Hematopoietic multipotent progenitor cell (in vitro differentiated cells): ENCODE measurements around the gene ANXA7. TPM values are rescaled to one million over a fixed set of nuclear protein-coding genes. Genes with fewer than 3 reads are reported as not detected.
"Not testable (repeated sequence)": the region's sequence is repeated elsewhere in the genome, so short reads cannot be mapped to it uniquely, and the experiment has no call there.

ENCODE experiments used
- DNase-seq, 3 donors: peaks; one replicate each; pipeline ENCODE4 v3.0.0-alpha.2; 2011 to 2015; ENCODE audit warnings: low read depth in 2 of 3, low spot score in 2 of 3
- total RNA-seq: library from RNA; depleted of rRNA; stranded (reverse); fragments of >200 nt; gene quantifications from one replicate; pipeline ENCODE4 v1.2.3, GENCODE V29; 2012

Gene ANXA7
- total RNA-seq, 1 donor: 116 TPM

DNA sequence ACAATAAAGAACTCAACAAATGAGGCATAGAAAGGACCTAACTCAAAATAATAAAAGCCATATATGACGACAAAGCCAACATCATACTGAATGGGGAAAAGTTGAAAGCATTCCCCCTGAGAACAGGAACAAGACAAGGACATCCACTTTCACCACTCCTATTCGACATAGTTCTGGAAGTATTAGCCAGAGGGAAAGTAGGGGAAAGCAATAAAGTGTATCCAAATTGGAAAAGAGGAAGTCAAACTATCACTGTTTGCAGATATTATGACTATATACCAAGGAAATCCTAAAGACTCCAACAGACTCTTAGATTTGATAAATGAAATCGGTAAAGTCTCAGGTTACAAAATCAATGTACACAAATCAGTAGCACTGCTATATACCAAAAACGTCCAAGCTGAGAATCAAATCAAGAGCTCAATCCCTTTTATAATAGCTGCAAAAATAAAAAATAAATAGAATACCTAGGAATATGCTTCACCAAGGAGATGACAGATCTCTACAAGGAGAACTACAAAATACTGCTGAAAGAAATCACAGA is 4.8 kb downstream of the ANXA7 start:
- no peak for DNase-seq

- DNase-seq: no peak
These were observed 5.8 kb downstream of the ANXA7 start for GRCh38 chr10:73408061-73408460.

- no peak for DNase-seq
These were observed 6.4 kb downstream of the ANXA7 start for GRCh38 chr10:73407495-73407894.

GRCh38 chr10:73406846-73407245 is 7.0 kb downstream of the ANXA7 start:
- DNase-seq: no peak

- no peak for DNase-seq
These were observed 8.3 kb downstream of the ANXA7 start for GRCh38 chr10:73405556-73405955.

DNA sequence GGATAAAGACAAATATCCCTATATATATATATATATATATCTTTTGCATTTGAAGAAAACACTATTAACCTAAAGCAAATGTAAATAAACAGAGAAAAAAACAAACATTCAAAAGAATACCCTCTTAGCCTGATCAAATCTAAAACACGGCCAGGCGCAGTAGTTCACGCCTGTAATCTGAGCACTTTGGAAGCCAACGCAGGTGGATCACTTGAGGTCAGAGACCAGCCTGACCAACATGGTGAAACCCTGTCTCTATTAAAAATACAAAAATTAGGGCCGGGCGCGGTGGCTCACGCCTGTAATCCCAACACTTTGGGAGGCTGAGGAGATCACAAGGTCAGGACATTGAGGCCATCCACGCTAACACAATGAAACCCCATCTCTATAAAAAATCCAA is 9.2 kb downstream of the ANXA7 start:
- DNase-seq: no peak

- DNase-seq: no peak
These were observed 12.2 kb downstream of the ANXA7 start for GRCh38 chr10:73401636-73402035.

DNA sequence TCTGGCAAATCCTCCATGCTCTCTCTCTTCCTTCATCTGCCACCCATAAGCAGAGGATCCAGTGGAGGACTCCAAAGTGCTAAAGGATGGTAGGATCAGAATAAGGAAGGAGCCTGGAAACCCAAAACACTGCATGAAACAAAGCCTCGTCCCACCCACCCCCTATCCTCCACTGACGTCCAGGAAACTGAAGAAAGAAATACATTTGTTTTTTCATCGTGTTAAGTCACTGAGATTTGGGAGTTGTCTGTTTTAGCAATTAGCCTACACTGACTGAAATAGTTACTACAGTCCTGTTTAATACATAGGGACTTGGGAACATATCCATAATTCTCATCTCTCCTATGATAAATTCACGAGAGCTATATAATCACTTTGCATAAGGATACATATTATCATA is 14.8 kb downstream of the ANXA7 start:
- no peak for DNase-seq

DNA sequence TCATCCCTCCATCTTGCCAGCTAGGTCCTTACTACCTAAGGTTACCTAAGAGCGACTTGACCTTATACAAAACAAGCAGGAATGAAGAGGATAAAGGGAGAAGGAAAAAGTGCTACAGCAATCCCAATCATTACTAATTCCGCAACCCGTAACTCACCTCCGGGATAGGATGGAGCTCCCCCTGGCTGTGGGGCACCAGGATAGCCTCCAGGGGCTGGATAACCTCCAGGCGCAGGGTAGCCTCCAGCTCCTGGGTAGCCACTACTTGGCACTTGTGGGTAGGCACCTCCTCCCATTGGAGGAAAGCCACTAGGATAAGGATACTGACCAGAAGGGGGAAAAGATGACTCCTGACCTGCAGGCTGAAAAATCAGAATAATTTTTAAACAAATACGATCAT is 15.8 kb downstream of the ANXA7 start:
- DNase-seq: no peak

- DNase-seq: not testable (repeated sequence)
These were observed 19.5 kb downstream of the ANXA7 start for GRCh38 chr10:73394325-73394724.

DNA sequence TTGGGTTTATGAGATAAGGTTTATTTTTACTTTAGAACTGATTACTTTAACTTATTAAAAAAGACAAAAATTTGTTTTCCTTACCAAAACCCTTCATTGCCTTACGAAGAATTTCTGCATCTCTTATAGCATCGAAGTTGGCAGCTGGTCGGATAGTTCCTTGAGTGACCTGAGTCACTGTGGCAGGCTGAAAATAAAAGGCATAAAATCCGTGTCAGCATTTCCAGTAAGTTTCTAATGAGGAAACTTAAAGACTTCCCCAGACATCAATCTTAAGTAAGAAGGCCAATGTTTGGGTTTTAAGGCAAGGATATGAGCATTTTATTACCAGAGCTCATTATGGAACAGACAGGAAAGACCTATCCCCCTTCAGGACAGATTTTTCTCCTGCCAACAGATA is 25.6 kb downstream of the ANXA7 start:
- no peak for DNase-seq

- no peak for DNase-seq
These were observed 27.3 kb downstream of the ANXA7 start for GRCh38 chr10:73386583-73386982.

GRCh38 chr10:73379064-73379748 is 34.7 kb downstream of the ANXA7 start:
- DNase-seq: no peak

DNA sequence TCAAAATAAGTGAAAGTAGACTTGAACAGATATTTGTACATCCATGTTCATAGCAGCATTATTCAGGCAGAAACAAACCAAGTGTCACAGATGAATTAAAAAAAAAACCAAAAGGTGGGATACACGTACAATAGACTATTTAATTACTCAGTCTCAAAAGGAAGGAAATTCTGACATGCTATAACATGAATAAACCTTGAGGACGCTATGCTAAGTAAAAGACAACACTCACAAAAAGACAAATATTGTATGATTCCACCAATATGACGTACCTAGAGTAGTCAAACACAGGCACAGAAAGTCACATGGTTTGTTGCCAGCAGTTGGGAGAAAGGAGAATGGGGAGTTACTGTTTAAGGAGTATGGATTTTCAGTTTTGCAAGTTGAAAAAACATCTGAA is 37.2 kb downstream of the ANXA7 start:
- no peak for DNase-seq

DNA sequence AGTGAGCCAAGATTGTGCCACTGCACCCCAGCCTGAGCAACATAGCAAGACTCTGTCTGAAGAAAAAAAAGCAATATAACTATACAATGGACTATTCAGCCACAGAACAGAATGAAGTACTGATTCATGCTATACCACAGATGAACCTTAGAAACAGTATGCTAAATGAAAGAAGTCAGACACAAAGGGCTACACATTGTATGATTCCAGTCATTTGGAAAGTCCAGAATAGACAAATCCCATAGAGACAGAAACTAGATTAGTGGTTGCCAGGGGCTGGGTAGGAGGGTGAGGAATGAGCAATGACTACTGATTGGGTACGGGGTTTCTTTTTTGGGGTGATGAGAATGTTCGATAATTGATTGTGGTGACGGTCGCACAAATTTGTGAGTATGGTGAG is 45.6 kb downstream of the ANXA7 start:
- no peak for DNase-seq

GRCh38 chr10:73366381-73367298 is 47.2 kb downstream of the ANXA7 start:
- DNase-seq: no peak

- DNase-seq: no peak
These were observed 48.9 kb downstream of the ANXA7 start for GRCh38 chr10:73364964-73365363.

- no peak for DNase-seq
These were observed 54.4 kb downstream of the ANXA7 start for GRCh38 chr10:73359492-73359891.

GRCh38 chr10:73358331-73359279 is 55.3 kb downstream of the ANXA7 start, which contains the start of gene CFAP70:
TSS of gene CFAP70 (minus strand) at chr10:73358864. CDS start at chr10:73354796, 4,068 bp downstream.
- peak; percentile 88 to 98 (median 95) for DNase-seq

DNA sequence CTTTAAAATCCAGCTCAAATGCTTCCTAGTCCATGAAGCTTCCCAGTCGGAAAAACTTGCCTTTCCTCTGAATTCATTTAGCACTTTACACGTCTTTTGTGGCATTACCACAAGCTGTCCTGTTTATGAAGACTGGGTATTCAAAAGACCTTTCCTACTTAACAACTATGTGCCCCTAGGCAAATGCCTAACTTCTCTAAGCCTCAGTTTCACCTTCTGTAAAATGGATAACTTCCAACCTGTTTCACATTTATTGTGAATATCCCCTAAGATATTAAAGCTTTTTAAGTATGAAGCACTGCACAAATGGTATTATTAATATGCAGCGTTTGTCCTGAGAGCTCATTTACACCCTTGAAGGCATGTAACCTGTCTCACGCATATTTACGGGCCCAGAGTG is 56.0 kb downstream of the ANXA7 start:
- DNase-seq: no peak

DNA sequence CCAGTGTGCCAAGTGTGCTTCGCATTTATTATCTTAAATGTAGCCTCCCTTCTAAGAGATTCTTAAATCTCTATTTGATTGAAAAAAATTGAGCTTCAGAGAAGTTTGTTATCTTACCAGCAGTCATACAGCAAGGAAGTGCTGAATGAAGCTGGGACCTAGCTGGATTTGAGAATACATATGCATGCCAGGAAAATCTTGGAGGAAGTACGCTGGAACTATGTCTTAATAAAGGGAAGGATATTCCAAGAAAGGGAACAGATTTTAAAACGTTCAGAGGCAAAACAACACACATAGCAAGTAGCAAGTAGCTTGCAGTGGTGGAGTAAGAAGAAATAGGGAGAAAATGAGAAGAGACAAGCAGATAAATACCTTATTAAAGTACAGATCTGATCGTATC is 56.7 kb downstream of the ANXA7 start:
- no peak for DNase-seq
